ENCODE measurements around the gene AP1S3. TPM values are rescaled to one million over a fixed set of nuclear protein-coding genes. Genes with fewer than 3 reads are reported as not detected.

The AP1S3 gene
- total RNA-seq, 1 experiment from 2014 or later: 66.3 TPM

GRCh38 chr2:223852281-223852795 lies 15.0 kb upstream of the AP1S3 start:
- Histone ChIP-seq H3K27ac (ENCODE audit: low read length) (no peak overlapping the region), H3K9me3 (ENCODE audit: control insufficient read depth, insufficient read depth, low read depth, low read length) (no peaks in the 10 kb centered on the region), H3K4me1 (ENCODE audit: control insufficient read depth, insufficient read depth, low read length) (peaks cover 2% of the 10 kb centered on the region; the same call in 1 of the 2 replicates), H3K4me3 (ENCODE audit: low read depth in 2 of 2, low read length in 2 of 2) (no peak overlapping the region), H3K36me3 (ENCODE audit: control insufficient read depth, insufficient read depth, low read length) (no peaks in the 10 kb centered on the region), H3K27me3 (ENCODE audit: control insufficient read depth, insufficient read depth, low read length) (no peaks in the 10 kb centered on the region)
- no TSS peak for BruUV-seq (replicated peaks)
- TF ChIP-seq REST (IDR thresholded peaks at IDR 0.05; ENCODE audit: insufficient read depth in 1 of 2, low read depth in 2 of 2, low read length in 1 of 2) (no peak), POLR2AphosphoS5 (IDR thresholded peaks at IDR 0.05; ENCODE audit: low read depth, low read length) (no peak), SIN3A (IDR thresholded peaks at IDR 0.05; ENCODE audit: borderline replicate concordance, insufficient read depth, low read depth, low read length) (no peak)
- DNase-seq (ENCODE audit: low read depth, low spot score) (no peak), ATAC-seq (no peak)
- ChIA-PET POLR2A (no interaction called here), CTCF (no interaction called here)
- intact Hi-C loops (cut with micrococcal nuclease; ENCODE audit: unreplicated experiment): no loop called here
- in situ Hi-C loops (cut with HindIII; ENCODE audit: low pct_unique_long_range_greater_than_20kb, low sequenced_read_pairs): no loop called here

GRCh38 chr2:223847410-223847809 lies 10.0 kb upstream of the AP1S3 start:
- in situ Hi-C loops (cut with HindIII; ENCODE audit: low pct_unique_long_range_greater_than_20kb, low sequenced_read_pairs) (no loop called here), intact Hi-C loops (cut with micrococcal nuclease; ENCODE audit: unreplicated experiment) (no loop called here)
- DNase-seq (ENCODE audit: low read depth, low spot score) (no peak), ATAC-seq (no peak)
- H3K4me1 ChIP-seq (ENCODE audit: control insufficient read depth, insufficient read depth, low read length): no peaks in the 10 kb centered on the region
- no peak overlapping the region for H3K27ac ChIP-seq (ENCODE audit: low read length)
- no peaks in the 10 kb centered on the region for H3K27me3 ChIP-seq (ENCODE audit: control insufficient read depth, insufficient read depth, low read length)
- ChIA-PET POLR2A (no interaction called here), CTCF (interaction anchor here (1.2 kb wide), 1 partner anchor 13 kb away, joined by 3 read pairs; no protein-coding TSS in a partner anchor)
- TF ChIP-seq REST (IDR thresholded peaks at IDR 0.05; ENCODE audit: insufficient read depth in 1 of 2, low read depth in 2 of 2, low read length in 1 of 2): no peak
- TF ChIP-seq SIN3A (IDR thresholded peaks at IDR 0.05; ENCODE audit: borderline replicate concordance, insufficient read depth, low read depth, low read length): no peak
- no peak for TF ChIP-seq TCF7L2 (IDR thresholded peaks at IDR 0.05; ENCODE audit: low read depth, low read length)
- TF ChIP-seq POLR2AphosphoS5 (IDR thresholded peaks at IDR 0.05; ENCODE audit: low read depth, low read length): no peak
- no peak for TF ChIP-seq CTCF (IDR thresholded peaks at IDR 0.05)
- no TSS peak for BruUV-seq (replicated peaks)
- H3K9me3 ChIP-seq (ENCODE audit: control insufficient read depth, insufficient read depth, low read depth, low read length): no peaks in the 10 kb centered on the region
- H3K36me3 ChIP-seq (ENCODE audit: control insufficient read depth, insufficient read depth, low read length): no peaks in the 10 kb centered on the region
- no peak overlapping the region for H3K4me3 ChIP-seq (ENCODE audit: low read depth in 2 of 2, low read length in 2 of 2)
